Stimulated activated CD8-positive, alpha-beta memory T cell treated with anti-CD3 and anti-CD28 coated beads, Interleukin-15, amount 100 ng/mL, for 24 hours (primary cell): ENCODE data around the gene CTNNA3.

Experiments used
- DNase-seq: peaks from one replicate; pipeline ENCODE4 v3.0.0-alpha.2; 2020; ENCODE audit warnings: low read depth

Gene CTNNA3

GRCh38 chr10:66537186-66537585 is 1158.8 kb downstream of the CTNNA3 start:
- DNase-seq = no peak

GRCh38 chr10:66535439-66535838 is 1160.6 kb downstream of the CTNNA3 start:
- DNase-seq = no peak

- no peak for DNase-seq
Measured at GRCh38 chr10:66534866-66535265, 1161.1 kb downstream of the CTNNA3 start.

- no peak for DNase-seq
Measured at GRCh38 chr10:66521506-66521905, 1174.5 kb downstream of the CTNNA3 start.

GRCh38 chr10:66519616-66520015 is 1176.4 kb downstream of the CTNNA3 start:
- DNase-seq = no peak

- no peak for DNase-seq
Measured at GRCh38 chr10:66514666-66515065, 1181.3 kb downstream of the CTNNA3 start.

GRCh38 chr10:66513504-66513903 is 1182.5 kb downstream of the CTNNA3 start:
- DNase-seq = no peak

GRCh38 chr10:66505003-66505657 is 1190.9 kb downstream of the CTNNA3 start:
- no peak for DNase-seq

GRCh38 chr10:66501356-66501755 is 1194.6 kb downstream of the CTNNA3 start:
- DNase-seq = no peak

- DNase-seq = no peak
Measured at GRCh38 chr10:66483966-66484365, 1212.0 kb downstream of the CTNNA3 start.

- DNase-seq = no peak
Measured at GRCh38 chr10:66472156-66472555, 1223.8 kb downstream of the CTNNA3 start.

GRCh38 chr10:66467042-66467441 is 1229.0 kb downstream of the CTNNA3 start:
- DNase-seq = no peak

- DNase-seq = no peak
Measured at GRCh38 chr10:66466622-66467021, 1229.4 kb downstream of the CTNNA3 start.

GRCh38 chr10:66463611-66464010 is 1232.4 kb downstream of the CTNNA3 start:
- no peak for DNase-seq

- DNase-seq = no peak
Measured at GRCh38 chr10:66457629-66458028, 1238.4 kb downstream of the CTNNA3 start.

- DNase-seq = no peak
Measured at GRCh38 chr10:66455304-66455703, 1240.7 kb downstream of the CTNNA3 start.

- no peak for DNase-seq
Measured at GRCh38 chr10:66440568-66440967, 1255.4 kb downstream of the CTNNA3 start.

- DNase-seq = no peak
Measured at GRCh38 chr10:66414943-66415342, 1281.1 kb downstream of the CTNNA3 start.

- no peak for DNase-seq
Measured at GRCh38 chr10:66405566-66405965, 1290.4 kb downstream of the CTNNA3 start.

GRCh38 chr10:66398669-66399068 is 1297.3 kb downstream of the CTNNA3 start:
- DNase-seq = no peak

- DNase-seq = no peak
Measured at GRCh38 chr10:66394342-66395063, 1301.5 kb downstream of the CTNNA3 start.

- no peak for DNase-seq
Measured at GRCh38 chr10:66390926-66391325, 1305.1 kb downstream of the CTNNA3 start.

- DNase-seq = no peak
Measured at GRCh38 chr10:66381045-66381444, 1315.0 kb downstream of the CTNNA3 start.
